Activated CD4-positive, alpha-beta T cell treated with anti-CD3 and anti-CD28 coated beads, Interleukin-2, amount 10 ng/mL, durations not matched to agents 24 days and 14 days (primary cell): Measurements from ENCODE around the gene NIN. TPM values are rescaled to one million over a fixed set of nuclear protein-coding genes. Genes with fewer than 3 reads are reported as not detected.

Source experiments
- DNase-seq: peaks from one replicate; pipeline ENCODE4 v3.0.0; 2022
- H3K27ac Mint-ChIP-seq: one replicate; pipeline ENCODE4 v1.8.0; 2022; ENCODE audit warnings: mild to moderate bottlenecking, mixed read lengths
- H3K27me3 Mint-ChIP-seq: one replicate; pipeline ENCODE4 v1.8.0; 2022; ENCODE audit warnings: mixed read lengths
- H3K36me3 Mint-ChIP-seq: one replicate; pipeline ENCODE4 v1.8.0; 2022; ENCODE audit warnings: low read depth, mild to moderate bottlenecking, mixed read lengths
- H3K4me1 Mint-ChIP-seq: one replicate; pipeline ENCODE4 v1.8.0; 2021; ENCODE audit warnings: mixed read lengths
- H3K4me3 Mint-ChIP-seq: one replicate; pipeline ENCODE4 v1.8.0; 2022; ENCODE audit warnings: mild to moderate bottlenecking, moderate library complexity, mixed read lengths
- H3K9me3 Mint-ChIP-seq: one replicate; pipeline ENCODE4 v1.8.0; 2021; ENCODE audit warnings: mixed read lengths
- intact Hi-C: fragments of 100-400 bp; cut with micrococcal nuclease; formaldehyde crosslinking; loops from one replicate; pipeline ENCODE4 v1.15.1; 2023
- total RNA-seq: library from RNA; stranded (reverse); gene quantifications from 2 replicates; pipeline ENCODE4 v1.2.3, GENCODE V29; 2022

The NIN gene
- total RNA-seq, 1 donor from 2014 or later, result 40.2 TPM

DNA sequence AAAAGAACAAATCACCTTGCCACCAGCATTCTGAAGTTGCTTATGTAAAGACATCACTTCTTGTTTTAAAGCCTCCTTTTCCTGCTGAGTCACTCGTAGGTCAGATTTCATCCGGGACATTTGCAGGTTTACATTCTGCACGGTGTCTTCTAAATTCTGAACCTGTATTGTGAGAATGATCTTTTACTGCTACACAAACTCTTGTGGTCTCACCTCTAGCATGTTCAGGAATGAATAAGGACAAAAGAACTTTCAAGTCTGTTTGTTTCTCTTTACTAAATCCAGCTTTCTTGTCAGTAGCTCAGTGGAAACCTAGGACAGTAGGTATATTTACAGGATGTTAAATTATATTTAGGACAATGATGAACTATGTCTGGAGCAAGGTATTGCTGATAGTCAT lies 89.4 kb downstream of the NIN start:
- peak; percentile 70 for DNase-seq
- Mint-ChIP-seq H3K4me3 (no peak overlapping the region), H3K4me1 (peaks cover 35% of the 10 kb centered on the region), H3K27me3 (no peaks in the 10 kb centered on the region), H3K36me3 (peaks cover 58% of the 10 kb centered on the region), H3K27ac (peak overlapping the region; percentile 71), H3K9me3 (no peaks in the 10 kb centered on the region)
- intact Hi-C loops, result loop anchor here (1.0 kb wide), 2 partner anchors 9 to 15 kb away; no protein-coding TSS in a partner anchor

DNA sequence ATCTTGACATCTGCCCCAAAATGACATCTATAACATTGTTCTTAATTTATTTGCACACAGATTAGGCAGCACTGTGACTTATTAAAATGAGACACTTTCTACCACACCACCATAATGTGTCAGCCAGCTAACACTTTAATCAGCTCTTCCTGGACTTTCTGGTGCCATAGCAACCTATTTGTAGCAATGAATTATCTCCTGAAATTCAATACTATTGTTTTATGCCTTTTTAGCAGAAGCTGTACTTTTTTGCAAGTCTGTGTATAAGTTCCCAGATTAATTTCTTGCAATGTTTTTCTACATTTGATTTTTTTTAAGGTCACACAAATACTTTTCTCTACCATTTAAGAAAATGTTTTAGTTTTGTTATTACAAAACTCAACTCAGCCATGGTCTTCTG lies 90.1 kb downstream of the NIN start:
- Mint-ChIP-seq H3K4me3 (peak overlapping the region; percentile 35), H3K27me3 (no peaks in the 10 kb centered on the region), H3K36me3 (peaks cover 54% of the 10 kb centered on the region), H3K4me1 (peaks cover 35% of the 10 kb centered on the region), H3K27ac (peak overlapping the region; percentile 84), H3K9me3 (no peaks in the 10 kb centered on the region)
- intact Hi-C loops, result loop anchor here (1.0 kb wide), 2 partner anchors 9 to 15 kb away; no protein-coding TSS in a partner anchor
- DNase-seq, result peak; percentile 45

DNA sequence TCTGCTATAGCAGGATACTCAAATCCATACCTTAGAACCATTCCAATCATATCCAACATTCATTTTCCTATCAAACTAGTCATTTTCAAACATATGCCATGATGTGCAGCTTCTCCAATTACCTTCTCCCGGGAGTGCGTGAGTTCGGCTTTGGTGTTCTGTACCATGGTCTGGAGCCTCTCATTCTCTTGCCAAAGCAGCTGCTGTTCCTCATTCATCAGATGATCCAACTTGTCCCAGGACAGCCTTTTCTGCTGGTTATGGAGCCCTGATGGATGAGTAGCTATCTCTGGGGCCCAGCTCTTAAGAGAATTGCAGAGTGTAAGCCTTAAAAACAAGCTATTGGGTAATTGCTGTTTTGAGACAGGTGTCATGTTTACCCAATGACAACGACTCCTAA lies 91.8 kb downstream of the NIN start:
- Mint-ChIP-seq H3K9me3 (no peaks in the 10 kb centered on the region), H3K27ac (peak overlapping the region; percentile 36), H3K27me3 (no peaks in the 10 kb centered on the region), H3K36me3 (peaks cover 55% of the 10 kb centered on the region), H3K4me3 (no peak overlapping the region), H3K4me1 (peaks cover 35% of the 10 kb centered on the region)
- intact Hi-C loops, result loop anchor here (2.0 to 5.0 kb wide), 2 partner anchors 93 to 216 kb away; partner anchors contain the start of gene NIN
- no peak for DNase-seq

DNA sequence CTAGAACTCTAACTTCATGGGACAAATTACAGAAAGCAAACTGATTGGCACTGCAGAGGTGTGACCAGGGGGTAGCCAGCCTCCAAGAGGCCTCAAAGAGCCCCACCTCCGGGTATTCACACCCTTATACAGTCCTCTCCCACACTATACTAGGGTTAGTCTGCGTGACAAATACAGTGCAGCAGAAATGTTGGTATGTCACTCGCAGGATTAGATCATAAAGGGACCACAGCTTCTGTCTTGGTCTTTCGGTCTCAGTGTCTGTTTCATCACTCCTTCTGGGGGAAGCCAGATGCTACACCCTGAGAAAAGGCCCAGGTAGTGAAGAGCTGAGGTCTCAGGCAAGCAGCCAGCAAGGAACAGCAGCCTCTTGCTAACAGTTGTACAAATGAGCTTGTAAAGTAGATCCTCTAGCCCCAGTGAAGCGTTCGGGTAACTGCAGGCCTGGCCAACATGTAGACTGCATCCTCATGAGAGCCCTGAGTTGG lies 94.0 kb downstream of the NIN start:
- intact Hi-C loops, result loop anchor here (1.0 to 5.0 kb wide), 3 partner anchors 11 to 95 kb away; partner anchors contain the start of gene NIN
- no peaks in the 10 kb centered on the region for H3K9me3 Mint-ChIP-seq
- peaks cover 34% of the 10 kb centered on the region for H3K4me1 Mint-ChIP-seq
- H3K27ac Mint-ChIP-seq, result peak overlapping the region; percentile 73
- peaks cover 54% of the 10 kb centered on the region for H3K36me3 Mint-ChIP-seq
- peak; percentile 74 for DNase-seq
- H3K4me3 Mint-ChIP-seq, result peak overlapping the region; percentile 45
- no peaks in the 10 kb centered on the region for H3K27me3 Mint-ChIP-seq

DNA sequence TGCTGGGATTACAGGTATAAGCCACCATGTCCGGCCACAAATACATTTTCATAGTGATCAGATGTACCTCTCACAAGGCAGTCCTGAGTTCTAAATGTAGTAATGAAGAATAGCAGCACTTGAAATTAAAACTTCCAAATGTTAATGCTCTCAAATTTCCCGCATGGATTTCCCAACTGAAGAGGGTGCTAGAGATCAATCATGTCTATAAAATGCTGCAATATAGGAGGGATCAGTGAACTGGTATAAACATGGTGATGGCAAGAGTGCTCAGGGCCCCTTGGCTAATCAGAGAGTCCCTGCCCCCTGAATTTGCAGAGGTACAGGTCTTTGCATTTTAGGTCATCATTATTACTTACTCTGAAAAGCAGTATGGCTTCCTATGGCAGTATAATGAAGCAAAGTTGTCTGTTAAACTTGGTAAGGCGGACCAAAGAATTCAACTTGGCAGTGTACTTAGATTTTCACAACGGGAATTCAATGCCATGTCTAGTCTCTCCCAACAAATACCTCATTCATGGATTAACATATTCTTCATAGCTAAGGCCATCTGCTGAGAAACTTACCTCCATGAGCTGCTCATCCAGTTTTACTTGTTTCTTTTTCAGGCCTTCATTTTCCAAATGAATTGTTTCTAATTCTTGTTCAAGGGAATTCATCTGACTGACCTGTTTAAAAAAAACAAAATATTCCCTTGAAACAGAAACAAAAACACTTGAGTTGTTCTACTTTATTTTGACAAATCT lies 95.8 kb downstream of the NIN start:
- Mint-ChIP-seq H3K36me3 (peaks cover 57% of the 10 kb centered on the region), H3K4me3 (no peak overlapping the region), H3K9me3 (no peaks in the 10 kb centered on the region), H3K4me1 (peaks cover 21% of the 10 kb centered on the region), H3K27me3 (no peaks in the 10 kb centered on the region), H3K27ac (no peak overlapping the region)
- intact Hi-C loops, result loop anchor here (5.0 kb wide), 1 partner anchor 97 kb away; the partner anchor contains the start of gene NIN
- no peak for DNase-seq

DNA sequence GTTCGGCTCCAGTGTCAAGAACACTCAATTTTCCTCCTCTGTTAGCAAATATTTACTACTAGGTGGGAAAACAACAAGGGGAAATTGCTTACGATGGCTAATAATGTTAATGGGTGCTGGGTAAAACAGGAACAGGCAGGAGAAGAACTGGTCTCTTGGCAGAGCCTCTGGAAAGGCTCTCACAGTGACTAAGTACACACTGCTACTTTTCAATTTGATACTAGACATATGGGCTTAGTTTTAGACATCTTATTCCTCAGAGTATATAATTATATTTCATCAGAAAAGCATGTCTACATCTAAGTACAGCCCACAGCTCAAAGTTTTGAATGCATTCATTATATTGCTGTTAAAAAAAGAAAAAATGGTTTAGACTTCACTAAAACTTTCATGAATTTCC lies 97.5 kb downstream of the NIN start:
- no peak overlapping the region for H3K27ac Mint-ChIP-seq

DNA sequence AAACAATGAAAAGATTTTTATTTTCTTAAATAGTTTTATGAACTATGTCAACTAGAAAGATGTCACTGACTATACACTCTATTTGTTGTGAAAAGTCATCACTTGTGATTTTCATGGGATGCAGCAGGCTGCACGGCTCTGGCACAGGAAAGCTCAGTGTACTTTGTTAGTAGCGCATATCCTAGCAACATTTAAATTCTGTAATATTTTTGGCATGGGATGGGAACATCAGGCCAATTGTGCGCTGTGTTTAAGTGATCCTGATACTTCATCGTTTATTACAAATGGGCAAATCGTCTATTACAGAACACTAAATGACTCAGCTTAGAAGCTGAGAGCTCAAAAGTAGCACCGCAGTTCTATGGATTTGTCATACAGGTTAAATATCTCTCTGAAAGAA lies 102.1 kb downstream of the NIN start:
- Mint-ChIP-seq H3K27me3 (no peaks in the 10 kb centered on the region), H3K4me3 (no peak overlapping the region), H3K27ac (no peak overlapping the region), H3K36me3 (peaks cover 76% of the 10 kb centered on the region), H3K4me1 (peaks cover 24% of the 10 kb centered on the region), H3K9me3 (no peaks in the 10 kb centered on the region)
- no peak for DNase-seq
- intact Hi-C loops, result loop anchor here (5.0 kb wide), 1 partner anchor 417 kb away; the partner anchor contains the start of genes DMAC2L and L2HGDH

More for the DNA sequence above, 97.5 kb downstream of the NIN start:
- Mint-ChIP-seq H3K9me3 (no peaks in the 10 kb centered on the region), H3K36me3 (peaks cover 63% of the 10 kb centered on the region), H3K27me3 (no peaks in the 10 kb centered on the region), H3K4me1 (peaks cover 12% of the 10 kb centered on the region), H3K4me3 (no peak overlapping the region)
- DNase-seq, result no peak
- intact Hi-C loops, result no loop called here

DNA sequence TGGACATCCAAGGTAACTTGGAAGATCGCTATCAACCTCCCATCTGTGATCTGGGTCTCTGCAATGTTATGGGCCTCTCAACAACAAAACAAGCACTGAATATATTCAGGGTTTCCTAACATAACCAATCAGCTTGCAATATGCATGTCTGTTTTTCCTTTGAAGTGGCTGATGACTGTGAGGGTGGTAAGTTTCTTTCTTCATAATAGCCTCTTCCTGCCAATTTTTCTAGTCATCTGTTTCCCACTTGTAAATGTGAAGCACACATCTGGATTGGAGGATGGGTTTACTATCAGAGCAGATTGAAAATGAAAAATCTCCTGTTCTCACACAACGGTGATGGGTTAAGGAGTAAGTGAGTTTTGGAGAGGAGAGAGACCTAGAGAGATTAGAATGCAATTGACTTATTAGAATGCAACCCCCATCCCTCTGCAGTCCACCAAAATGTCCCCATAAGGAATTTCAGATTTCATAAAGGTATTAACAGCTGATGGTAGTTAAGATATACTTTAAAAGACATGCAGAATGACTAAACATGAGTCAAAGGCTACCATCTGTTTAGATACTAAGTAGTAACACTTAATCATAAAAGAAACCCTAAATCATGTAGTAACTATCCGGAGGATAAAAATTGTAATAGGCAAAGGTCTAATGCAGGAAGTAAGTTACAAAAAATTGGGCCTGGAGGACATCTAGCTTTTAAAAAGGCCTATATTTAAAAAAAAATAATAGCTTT lies 104.4 kb downstream of the NIN start:
- H3K27me3 Mint-ChIP-seq, result no peaks in the 10 kb centered on the region
- peak overlapping the region; percentile 88 for H3K27ac Mint-ChIP-seq
- peak overlapping the region; percentile 51 for H3K4me3 Mint-ChIP-seq
- peaks cover 73% of the 10 kb centered on the region for H3K36me3 Mint-ChIP-seq
- H3K4me1 Mint-ChIP-seq, result peaks cover 24% of the 10 kb centered on the region
- H3K9me3 Mint-ChIP-seq, result no peaks in the 10 kb centered on the region
- peak; percentile 84 for DNase-seq
- intact Hi-C loops, result loop anchor here (1.0 to 5.0 kb wide), 7 partner anchors 11 to 414 kb away; partner anchors contain the start of genes DMAC2L, L2HGDH and SAV1

DNA sequence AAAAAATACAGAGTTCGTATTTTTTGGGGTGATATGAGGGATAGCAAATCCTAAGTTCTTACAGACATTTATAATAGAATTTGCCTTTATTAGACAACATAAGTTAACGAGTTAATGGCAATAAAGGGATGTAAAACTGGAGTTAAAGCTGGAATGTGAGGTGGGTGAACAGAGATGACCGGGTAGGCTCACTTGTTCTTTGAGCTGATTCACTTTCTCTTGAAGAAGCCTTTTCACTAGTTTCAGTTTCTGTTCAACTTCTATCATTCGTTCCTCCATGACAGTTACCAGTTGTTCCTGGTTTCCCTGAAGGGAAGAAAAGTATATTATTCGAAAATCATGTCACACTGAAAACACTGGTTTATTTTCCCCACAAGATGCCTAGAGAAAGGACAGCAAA lies 105.2 kb downstream of the NIN start:
- Mint-ChIP-seq H3K36me3 (peaks cover 72% of the 10 kb centered on the region), H3K4me1 (peaks cover 24% of the 10 kb centered on the region), H3K4me3 (peak overlapping the region; percentile 51), H3K27ac (peak overlapping the region; percentile 88), H3K27me3 (no peaks in the 10 kb centered on the region), H3K9me3 (no peaks in the 10 kb centered on the region)
- intact Hi-C loops, result loop anchor here (1.0 to 5.0 kb wide), 7 partner anchors 12 to 413 kb away; partner anchors contain the start of genes DMAC2L, L2HGDH and SAV1
- peak; percentile 55 for DNase-seq

DNA sequence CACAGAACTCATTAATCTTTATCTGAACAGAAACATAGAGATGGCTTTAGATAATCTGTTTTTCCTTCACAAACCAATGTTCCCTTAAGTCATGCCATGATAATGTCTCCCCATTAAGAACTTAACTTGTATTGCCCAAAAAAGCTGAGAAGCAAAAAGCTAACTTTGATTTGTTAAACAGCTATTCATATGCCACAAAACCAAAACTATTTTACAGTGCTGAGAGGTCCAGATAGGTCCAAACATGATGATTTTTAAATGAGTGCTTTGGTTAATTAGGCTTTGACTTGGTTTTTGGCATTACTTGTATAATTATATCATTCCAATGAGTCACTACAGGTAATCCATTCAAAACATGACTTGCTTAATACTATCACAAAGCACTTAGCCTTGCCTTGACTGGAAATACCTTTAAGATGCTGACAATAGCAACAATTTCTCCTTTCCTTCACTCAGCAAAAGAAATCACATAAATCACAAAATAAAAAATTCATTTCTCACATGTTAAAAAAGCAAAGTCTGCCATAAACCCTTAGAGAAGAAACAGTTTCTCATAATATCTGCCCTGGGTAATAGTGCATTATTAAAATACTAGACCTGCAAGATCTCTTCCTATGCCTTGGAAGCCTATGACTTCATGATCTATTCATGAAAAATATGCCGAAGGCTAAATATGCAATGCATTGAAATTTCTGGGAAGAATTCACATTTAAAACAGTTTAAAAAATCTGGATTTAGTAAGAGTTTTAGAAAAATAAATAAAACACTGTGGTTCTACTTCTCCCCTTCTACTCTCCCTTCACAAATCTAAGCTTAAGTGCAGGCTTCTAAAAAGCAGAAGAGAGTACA lies 110.8 kb downstream of the NIN start:
- intact Hi-C loops, result no loop called here
- Mint-ChIP-seq H3K27me3 (no peaks in the 10 kb centered on the region), H3K9me3 (no peaks in the 10 kb centered on the region), H3K4me3 (no peak overlapping the region), H3K27ac (no peak overlapping the region), H3K36me3 (peaks cover 31% of the 10 kb centered on the region), H3K4me1 (peaks cover 6% of the 10 kb centered on the region)
- no peak for DNase-seq

DNA sequence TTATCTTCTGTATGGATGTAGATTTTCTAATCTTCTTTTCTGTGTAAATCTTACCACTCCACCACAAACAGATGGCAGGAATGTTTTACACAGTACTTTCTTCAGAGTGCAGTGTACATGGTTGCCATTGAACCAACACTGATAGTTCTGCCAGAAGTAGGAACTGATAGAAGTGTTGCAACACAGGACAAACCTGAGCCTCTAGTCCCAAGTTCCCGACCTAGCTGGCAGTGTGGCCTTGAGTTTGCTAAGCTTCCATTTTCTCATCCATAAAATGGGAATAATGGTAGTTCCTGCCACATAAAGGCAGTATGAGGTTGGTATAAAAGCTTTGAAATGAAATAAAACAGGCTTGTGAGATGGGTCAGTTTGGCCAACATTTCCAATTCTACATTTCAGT lies 112.0 kb downstream of the NIN start:
- no peak overlapping the region for H3K27ac Mint-ChIP-seq
- peaks cover 2% of the 10 kb centered on the region for H3K27me3 Mint-ChIP-seq
- intact Hi-C loops, result no loop called here
- no peak for DNase-seq
- no peaks in the 10 kb centered on the region for H3K9me3 Mint-ChIP-seq
- H3K4me3 Mint-ChIP-seq, result no peak overlapping the region
- no peaks in the 10 kb centered on the region for H3K4me1 Mint-ChIP-seq
- peaks cover 19% of the 10 kb centered on the region for H3K36me3 Mint-ChIP-seq

DNA sequence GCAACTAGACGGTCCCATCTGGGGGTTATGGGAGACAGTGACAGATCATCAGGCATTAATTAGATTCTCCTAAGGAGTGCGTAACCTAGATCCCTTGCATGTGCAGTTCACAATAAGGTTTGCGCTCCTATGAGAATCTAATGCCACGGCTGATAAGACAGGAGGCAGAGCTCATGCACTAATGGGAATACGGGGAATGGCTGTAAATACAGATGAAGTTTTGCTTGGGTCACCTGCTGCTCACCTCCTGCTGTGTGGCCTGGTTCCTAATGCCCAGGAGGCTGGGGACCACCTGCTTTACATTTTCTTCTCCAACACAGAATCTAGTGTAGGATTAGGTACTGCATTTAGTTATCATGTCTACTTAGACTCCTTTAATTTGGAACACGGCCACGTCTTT lies 113.2 kb downstream of the NIN start:
- Mint-ChIP-seq H3K4me3 (no peak overlapping the region), H3K36me3 (peaks cover 14% of the 10 kb centered on the region)

DNA sequence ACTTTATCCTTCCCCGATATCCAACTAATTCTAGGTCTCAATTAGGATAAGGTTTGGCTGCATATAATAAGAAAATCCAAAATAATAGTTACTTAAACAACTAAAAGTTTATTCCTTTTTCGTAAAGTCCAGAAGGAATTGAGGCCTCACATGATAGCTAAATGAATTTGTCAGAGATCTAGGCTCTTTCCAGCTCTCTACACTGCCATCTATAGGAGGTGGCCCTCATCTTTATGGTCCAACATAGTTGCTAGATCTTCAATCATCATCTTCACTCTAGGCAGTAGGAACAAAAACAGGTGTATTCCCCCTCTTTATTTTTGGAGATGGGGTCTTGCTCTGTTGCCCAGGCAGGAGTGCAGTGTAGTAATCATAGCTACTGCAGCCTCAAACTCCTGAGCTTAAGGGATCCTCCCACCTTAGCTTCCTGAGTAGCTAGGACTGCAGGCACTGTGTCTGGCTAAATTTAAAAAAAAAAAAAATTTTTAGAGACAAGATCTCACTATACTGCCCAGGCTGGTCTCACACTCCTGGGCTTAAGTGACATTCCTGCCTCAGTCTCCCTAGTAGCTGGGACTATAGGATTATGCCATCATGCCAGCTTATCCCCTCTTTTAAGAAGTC lies 116.4 kb downstream of the NIN start:
- Mint-ChIP-seq H3K27me3 (peaks cover 12% of the 10 kb centered on the region), H3K9me3 (no peaks in the 10 kb centered on the region), H3K4me1 (no peaks in the 10 kb centered on the region), H3K4me3 (no peak overlapping the region), H3K36me3 (no peaks in the 10 kb centered on the region), H3K27ac (no peak overlapping the region)
- intact Hi-C loops, result no loop called here
- DNase-seq, result peak; percentile 65

More for the DNA sequence above, 113.2 kb downstream of the NIN start:
- DNase-seq, result no peak
- Mint-ChIP-seq H3K9me3 (no peaks in the 10 kb centered on the region), H3K4me1 (no peaks in the 10 kb centered on the region), H3K27me3 (peaks cover 7% of the 10 kb centered on the region), H3K27ac (no peak overlapping the region)
- intact Hi-C loops, result no loop called here
